Stimulated activated CD4-positive, alpha-beta T cell treated with anti-CD3 and anti-CD28 coated beads, Interleukin-4, amount 100 ng/mL, for 1 hour (primary cell): Measurements from ENCODE around the gene MMP2.

Source experiments
- DNase-seq: peaks from one replicate; pipeline ENCODE4 v3.0.0-alpha.2; 2020

The MMP2 gene

GRCh38 chr16:55478827-55479429, at the start of gene MMP2:
Gene MMP2 (plus strand): TSS chr16:55479198. CDS start chr16:55479480, 282 bp downstream.
- no peak for DNase-seq

GRCh38 chr16:55433030-55433429, 46.0 kb upstream of the MMP2 start:
- DNase-seq, result no peak

- DNase-seq, result no peak
These were observed 45.5 kb upstream of the MMP2 start for GRCh38 chr16:55433535-55433934.

GRCh38 chr16:55434000-55434399, 45.0 kb upstream of the MMP2 start:
- DNase-seq, result no peak

DNA sequence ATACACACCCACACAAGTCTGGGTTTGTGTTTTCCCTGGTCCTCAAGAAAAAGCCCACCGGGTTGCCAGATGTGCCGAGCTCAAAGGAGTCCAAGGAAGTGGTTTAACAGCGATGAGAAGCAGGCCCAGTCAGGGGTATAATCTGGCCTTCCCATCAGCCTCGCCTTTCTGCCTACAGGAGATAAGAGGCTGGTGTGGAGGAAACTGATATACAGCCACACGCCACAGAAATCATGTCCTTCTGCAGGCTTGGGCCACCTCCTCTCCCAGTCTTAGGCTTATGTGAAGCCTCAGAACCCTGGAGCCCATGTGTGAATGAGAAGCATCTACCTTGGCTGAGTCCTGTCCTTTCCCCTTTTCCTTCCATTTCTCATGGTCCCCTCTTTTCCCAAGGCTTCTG, 43.6 kb upstream of the MMP2 start:
- DNase-seq, result no peak

DNA sequence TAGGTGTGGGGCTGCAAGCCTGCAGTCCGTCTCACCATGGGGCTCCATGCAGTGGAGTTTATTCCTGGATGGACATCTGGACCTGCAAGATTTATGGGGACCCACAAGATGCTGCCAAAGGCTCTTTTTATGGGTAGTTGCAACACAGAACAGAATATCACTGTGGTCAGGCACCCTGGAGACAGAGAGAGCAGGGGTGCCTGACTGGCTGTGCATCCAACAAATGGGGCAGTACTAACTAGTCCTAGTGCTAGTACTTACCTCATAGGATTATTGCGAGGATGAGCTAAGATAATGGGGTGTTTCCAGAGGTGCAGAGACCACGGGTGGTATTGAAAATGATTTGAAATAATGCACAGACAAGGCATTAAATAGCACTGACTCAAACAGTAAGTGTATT, 42.4 kb upstream of the MMP2 start:
- DNase-seq, result no peak

DNA sequence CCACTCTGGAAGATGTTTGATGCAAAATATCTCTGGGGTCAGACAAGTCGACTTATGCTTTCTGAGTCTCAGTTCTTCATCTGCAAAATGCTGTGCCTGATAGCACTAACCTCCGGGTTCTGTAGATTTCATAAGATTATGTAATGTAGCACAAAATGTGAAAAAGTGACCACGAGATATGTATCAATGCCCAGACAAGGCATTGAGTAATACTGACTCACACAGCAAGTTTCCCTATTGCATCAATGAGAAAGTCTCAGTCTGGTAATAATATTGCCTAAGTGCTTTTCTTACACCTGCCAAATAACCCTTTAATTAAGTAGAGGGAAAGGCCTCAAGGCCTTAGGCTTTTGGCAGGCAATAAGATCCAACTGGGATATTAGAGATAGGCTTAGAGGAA, 41.4 kb upstream of the MMP2 start:
- no peak for DNase-seq

DNA sequence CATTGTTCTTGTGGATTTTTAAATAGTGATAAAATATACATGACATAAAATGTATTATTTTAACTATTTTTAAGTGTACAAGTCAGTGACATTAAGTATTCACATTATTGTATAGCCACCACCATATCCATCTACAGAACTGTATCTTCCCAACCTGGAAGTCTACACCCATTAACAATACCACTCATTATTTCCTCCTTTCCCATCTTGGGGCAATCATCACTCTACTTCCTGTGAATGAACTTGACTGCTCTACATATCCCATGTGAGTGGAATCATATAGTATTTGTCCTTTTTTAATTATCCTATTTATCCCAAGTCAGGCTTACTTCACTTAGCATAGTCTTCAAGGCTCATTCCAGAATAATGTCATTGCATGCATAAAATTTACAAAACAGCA, 40.7 kb upstream of the MMP2 start:
- DNase-seq, result no peak

DNA sequence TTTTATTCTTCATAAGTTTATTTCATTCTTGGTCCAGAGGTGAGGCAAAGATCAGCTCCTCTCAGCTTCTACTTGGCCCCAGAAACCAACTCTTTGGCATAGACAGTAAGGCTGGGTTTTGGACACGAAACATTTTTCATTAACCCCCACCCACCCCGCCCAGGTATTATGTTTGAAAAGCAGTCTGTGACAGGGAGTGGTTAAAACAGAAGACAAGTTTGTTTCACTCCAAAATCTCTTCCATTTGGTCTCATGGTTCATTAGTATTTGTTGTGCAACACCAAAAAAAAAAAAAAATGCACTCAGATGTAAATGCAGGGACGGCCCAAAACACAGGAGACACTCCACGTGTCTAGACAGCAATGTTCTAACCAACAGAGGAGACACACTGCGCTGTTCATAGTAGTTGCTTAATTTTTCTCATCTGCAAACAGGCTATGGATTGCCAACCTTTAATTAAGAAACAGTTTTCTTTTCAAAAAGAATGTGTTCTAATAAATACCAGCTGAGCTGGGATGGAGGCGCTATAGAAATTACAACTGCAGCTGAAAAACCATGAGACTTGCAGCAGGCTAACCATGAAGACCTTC, 39.8 kb upstream of the MMP2 start:
- DNase-seq, result no peak

GRCh38 chr16:55443434-55444346, 35.3 kb upstream of the MMP2 start:
- no peak for DNase-seq

DNA sequence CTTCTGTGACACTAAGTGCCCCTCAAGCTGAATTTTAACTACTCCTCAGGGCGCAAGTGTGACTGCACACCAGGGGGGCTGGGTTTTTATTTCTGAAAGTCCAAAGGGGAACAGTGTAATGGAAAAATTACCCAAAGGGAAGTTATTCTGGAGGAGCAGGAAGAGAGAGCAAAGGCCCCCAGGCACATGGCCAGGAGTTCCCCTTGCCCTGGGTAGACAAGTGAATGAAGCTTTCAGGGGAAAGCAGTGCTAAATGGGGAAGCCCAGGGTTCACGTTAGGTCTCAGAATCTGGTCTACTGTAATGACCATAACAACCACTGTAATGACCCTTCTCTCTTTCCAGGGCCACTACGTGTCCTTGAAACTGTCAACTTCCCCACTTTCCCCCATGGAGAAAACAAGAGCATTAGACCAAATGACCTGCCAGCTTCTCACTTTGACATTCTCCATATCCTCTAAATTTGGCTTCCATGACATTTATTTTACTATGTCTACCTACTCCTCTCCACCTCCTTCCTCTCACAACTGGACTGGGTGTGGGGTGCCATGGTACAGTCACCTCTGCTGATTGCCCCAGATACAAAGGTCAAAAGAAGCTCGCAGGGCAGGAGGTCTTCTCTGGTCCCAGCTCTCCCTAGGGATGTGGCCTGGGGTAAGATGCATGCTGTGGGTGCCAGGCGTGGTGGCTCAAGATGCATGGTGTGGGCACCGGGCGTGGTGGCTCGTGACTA, 34.1 kb upstream of the MMP2 start:
- no peak for DNase-seq

GRCh38 chr16:55447231-55447630, 31.8 kb upstream of the MMP2 start:
- no peak for DNase-seq

DNA sequence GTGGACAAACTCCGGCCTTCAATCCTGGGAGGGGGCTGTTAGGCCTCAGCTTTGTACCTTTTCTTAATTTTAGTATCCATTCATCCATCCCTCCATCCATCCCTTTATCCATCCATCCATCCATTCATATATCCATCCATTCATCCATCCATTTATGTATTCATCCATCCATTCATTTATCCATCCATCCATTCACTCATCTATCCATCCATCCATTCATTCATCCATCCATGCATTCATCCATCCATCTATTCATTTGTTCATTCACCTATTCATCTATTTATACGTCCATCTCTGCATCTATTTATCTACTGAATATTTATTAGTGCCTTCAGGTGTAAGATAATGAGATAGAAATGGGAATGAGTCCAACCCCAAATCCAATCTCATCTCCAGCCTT, 26.0 kb upstream of the MMP2 start:
- DNase-seq, result no peak

DNA sequence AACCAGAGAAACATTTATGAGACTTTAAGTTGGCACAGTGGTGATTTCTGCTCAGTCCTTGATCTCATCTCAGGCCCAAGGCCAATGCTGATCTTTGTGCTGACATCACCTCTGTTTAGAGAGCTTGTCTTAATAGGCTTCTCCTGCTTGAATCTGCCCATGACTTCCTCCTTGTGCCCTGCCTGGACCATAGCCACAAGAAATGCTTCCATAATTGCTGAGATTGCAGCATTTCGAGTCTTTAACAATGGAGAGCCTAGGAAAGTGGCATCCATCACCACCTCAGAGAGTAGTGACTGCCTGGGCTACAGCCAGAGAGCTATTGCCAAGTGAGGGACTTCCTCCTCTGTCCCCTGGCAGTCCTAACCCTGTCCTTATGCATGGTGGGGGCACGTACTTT, 25.1 kb upstream of the MMP2 start:
- no peak for DNase-seq

- DNase-seq, result no peak
These were observed 24.1 kb upstream of the MMP2 start for GRCh38 chr16:55454861-55455260.

DNA sequence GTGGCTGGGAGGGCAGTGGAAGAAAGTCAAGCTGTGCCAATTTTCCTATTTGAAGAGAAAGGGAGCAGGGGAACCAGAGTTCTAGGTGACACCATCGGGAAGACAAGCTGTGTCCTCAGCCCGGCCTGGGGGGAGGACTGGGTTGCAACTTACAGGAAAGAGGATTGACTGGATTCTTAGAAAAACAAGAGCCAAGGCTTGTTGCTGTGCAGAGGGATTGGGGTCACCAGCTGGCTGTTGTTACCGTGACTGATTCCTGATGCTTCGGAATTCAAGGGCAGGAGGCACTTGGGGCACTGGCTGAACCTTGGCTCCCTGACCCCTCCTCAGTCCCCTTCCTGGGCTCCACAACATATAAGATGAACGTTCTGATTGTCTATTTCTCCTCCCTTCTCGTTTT, 16.8 kb upstream of the MMP2 start:
- no peak for DNase-seq

- no peak for DNase-seq
These were observed 14.6 kb upstream of the MMP2 start for GRCh38 chr16:55464375-55464774.

DNA sequence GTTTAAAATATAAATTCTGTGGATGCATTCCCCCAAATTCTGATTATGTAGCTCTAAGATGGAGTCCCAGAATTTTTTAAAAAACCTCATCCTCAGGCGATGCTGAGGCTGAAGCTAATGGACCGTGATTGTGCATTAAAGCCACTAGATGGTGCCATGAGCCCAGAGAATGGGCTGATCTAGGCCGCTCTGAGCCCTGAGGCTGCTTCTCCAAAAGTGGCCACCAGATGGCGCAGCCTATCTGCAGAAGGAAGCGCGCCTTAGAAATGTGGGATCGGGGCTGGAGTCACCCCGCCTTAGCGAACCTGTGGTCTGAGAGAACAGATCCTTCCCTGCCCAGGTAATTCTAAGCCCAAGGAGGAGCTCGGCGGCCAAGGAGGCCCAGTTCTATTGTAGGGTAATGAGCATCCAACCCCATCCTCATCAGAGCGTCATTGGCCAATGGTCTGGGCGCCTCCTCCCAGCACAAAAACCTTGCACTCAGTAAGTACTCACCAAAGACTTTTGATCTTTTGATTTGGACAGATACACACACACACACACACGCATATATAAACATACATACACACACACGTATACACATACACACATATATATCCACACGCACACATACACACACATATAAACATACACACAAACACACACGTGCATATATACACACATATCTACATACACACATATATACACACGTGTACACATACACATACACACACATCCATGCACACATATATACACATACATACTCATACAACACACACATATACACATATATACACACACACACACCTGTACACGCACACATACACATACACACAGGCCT, 13.7 kb upstream of the MMP2 start:
- DNase-seq, result peak; percentile 84

DNA sequence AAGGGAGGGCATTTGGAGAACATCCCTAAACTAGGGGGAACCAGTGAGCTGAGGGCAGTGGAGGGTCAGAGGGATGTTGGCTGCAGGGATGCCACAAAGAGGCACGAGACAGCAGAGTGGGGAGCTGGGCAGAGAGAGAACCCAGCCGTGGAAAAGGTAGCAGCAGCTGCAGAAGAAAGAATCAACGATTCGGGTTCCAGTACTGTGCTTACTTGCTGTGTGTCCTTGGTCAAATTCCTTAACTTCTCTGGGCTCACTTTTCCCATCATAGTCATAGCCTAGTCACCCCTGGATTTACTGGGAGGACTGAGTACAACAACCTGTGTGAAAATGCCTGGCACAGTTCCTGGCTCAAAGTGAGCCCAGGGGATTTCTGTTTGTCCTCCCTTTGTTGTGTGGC, 12.8 kb upstream of the MMP2 start:
- no peak for DNase-seq

GRCh38 chr16:55467898-55468297, 11.1 kb upstream of the MMP2 start:
- no peak for DNase-seq

- DNase-seq, result no peak
These were observed 10.5 kb upstream of the MMP2 start for GRCh38 chr16:55468352-55468990.
